ENCODE measurements around the gene IL1RAPL2. TPM values are rescaled to one million over a fixed set of nuclear protein-coding genes. Genes with fewer than 3 reads are reported as not detected.

The IL1RAPL2 gene
- not detected in 2 replicates for total RNA-seq

GRCh38 chrX:104565791-104566680, at the start of gene IL1RAPL2:
Gene IL1RAPL2, plus strand, starts transcription at chrX:104566199.

GRCh38 chrX:105220636-105221035, 654.6 kb downstream of the IL1RAPL2 start, which contains the start of gene TEX13A:
Gene TEX13A, minus strand, starts transcription at chrX:105220694. Its CDS starts 297 bp downstream, at chrX:105220397.

Small RNAs within 50 kb of the gene (small RNA-seq; reads per million reads assigned to genes)
- not detected for gene RNU6-207P
